GM15510 (cell line): ENCODE measurements around the gene PPP4R2.

Experiments
- POLR2A ChIP-seq: IDR thresholded peaks from 3 replicates; pipeline ENCODE4 v1.6.1; 2011; ENCODE audit warnings: borderline replicate concordance; ENCODE audit not compliant: insufficient read length; ENCODE audit errors: extremely low read depth

PPP4R2 gene

DNA sequence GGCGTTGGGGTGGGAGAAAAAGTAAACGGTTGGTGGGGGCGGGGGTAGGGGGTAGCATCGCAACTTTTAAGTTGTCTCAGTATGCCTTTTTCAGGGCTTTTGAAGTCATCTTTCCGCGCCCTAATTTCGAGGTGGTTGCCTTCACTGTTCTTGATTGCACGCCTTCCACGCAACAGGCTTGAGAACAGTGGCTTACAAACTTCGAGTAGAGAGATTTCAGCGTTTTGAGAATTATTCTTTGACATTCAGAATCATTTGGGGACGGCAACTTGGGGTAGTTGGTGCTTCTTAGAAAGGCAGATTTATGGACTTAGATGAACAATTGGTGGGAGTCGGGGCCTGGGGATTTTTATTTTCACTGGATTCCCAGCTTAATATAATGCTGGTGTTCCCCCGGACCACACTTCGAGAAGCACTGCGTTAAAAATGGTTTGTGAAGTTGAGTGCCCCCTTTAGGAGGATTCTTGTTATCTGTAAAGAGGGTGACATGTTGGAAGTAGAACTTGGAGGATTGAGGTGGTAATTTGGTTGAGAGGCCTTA lies 880 bp downstream of the PPP4R2 start:
- no peak for TF ChIP-seq POLR2A

DNA sequence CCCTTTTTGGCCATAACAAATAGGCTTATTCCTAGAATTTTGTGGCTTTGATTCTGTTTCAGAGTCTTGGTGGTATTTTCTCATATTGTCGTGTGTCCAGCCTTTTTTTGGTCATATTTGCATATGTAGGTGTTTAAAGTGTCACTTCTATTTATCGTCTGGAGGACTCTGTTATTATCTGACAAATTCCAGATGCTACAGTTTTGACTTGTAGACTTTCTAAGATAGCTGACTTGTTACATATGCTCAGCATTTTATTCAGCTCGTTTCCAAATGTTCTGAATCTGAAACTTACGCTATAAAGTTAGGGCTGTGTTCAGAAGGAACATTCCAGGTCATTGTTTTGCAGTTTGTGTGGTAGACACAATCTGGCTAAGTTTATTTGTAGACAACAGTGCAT lies 1.9 kb downstream of the PPP4R2 start:
- no peak for TF ChIP-seq POLR2A

DNA sequence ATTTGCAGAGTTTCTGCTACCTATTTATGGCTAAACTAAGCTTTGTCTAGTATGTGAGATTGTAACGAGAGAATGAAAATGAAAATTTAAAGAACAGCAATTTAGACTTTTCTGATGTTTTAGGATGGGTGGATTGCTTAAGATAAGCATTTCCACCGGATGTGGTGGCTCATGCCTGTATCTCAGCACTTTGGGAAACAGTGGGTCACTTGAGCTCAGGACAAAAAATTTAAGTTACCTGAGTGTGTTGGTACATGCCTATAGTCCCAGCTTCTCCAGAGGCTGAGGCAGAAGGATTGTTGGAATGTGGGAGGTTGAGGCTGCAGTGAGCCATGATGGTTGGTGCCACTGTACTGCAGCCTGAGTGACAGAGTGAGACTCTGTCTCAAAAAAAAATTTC lies 3.3 kb downstream of the PPP4R2 start:
- TF ChIP-seq POLR2A, result no peak

DNA sequence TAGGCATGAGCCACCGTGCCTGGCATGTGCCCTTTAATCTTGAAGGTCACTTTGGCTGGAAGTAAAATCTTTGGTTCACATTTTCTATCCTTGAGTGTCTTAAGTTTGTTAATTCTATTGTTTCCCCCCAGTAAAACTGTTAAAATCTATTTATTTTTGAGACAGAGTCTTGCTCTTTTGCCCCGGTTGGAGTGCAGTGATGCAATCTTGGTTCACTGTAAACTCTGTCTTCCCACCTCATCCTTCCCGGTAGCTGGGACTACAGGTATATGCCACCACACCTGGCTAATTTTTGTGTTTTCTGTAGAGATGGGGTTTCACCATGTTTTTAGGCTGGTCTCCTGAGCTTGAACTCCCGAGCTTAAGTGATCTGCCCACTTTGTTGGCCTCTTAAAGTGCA lies 7.7 kb downstream of the PPP4R2 start:
- no peak for TF ChIP-seq POLR2A

DNA sequence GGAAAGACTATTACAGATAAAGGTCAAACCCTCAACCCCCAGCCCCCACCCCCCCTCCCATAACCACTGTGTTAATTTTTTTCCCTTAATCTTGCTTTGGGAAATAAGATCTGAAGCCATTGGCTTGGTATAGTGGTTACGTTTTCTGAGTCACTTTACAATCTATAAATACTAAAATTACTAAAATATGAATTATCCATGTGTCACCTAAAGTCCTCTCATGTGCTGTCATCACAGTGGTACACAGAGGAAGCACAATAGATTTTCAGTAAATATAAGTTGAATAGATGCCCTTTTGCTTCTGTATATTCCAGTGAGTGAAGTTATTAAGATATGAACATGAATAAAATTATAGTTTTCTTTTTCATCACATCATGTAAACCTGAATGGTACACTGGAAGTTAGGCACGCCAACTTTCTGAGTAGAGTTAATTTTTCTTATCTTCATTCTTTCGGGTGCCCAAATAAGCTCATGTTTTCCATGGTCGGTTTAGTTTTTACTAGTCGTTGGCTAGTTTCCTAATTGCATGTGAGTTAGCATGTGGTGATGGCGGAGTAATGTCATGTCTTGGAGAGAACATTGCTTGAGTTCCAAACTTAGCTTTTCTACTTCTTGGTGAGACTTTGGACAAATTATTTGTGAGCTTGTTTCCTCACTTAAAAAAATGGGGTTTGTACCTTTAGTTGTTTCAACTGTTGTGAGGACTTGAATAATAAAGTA lies 11.5 kb downstream of the PPP4R2 start:
- no peak for TF ChIP-seq POLR2A

DNA sequence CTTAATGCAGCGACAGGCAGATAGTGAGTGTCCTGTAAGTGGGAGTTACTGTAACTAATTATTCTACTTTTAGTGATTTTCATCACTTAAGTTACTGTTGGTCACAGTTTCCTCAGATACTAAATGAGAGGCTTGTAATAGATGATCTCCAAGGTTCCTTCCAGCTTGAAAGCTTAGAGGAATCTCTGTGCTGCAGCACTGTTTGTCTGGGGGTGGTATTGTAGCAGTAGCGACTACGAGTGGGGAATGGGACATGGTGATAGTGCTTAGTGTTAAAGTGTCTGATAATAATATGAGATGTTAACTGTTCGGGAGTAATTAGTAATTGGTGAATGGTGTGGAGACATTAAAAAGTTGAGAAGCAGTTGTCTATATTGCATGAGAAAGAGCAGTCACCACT lies 12.4 kb downstream of the PPP4R2 start:
- TF ChIP-seq POLR2A, result no peak

DNA sequence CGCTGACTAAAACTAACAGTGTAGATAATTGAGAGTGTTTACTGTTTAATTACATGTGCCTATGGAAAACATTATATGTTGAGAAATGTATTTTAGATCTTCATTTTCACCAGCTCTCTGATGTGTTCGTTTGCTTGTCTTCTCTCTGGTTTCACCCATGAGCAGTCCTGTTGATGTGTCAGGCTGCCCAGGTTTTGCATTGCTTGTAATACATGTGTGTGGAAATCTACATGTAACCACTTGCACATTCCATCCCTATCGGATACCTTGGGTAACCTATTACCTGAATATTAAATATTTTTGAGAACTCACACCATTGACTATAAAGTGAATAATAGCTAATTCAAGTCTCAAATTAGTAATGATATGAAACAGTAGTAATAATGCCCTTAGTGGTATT lies 13.1 kb downstream of the PPP4R2 start:
- no peak for TF ChIP-seq POLR2A

DNA sequence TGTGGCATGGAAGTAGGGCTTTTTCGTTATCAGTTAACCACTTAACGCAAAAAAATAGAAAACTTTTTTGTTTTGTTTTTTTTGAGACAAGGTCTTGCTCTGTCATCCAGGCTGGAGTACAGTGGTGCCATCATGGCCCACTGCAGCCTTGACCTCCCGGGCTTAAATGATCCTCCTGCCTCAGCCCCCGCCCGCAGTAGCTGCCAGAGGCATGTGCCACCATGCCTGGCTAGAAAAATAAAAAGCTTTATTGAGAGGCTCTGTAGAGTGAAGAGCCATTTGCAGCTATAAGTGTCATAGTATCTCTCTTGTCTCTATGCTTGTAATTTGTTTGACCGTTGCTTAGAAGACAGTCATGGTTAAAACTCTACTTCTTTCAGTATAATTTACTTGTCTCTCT lies 13.5 kb downstream of the PPP4R2 start:
- no peak for TF ChIP-seq POLR2A

DNA sequence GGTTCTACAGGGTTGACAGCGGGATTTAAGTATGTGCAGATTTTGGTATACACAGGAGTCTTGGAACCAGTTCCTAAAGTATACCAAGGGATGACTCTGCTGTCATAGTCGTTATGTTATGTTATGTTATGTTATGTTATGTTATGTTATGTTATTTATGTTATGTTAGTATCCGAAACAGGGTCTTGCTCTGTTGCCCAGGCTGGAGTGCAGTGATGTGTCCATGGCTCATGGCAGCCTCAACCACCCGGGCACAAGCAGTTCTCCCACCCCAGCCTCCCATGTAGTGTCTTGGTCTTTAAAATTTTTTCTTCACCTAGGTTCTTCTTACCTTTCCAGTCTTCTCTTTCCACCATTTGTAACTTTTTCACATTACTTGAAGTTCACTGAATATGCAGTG lies 21.7 kb downstream of the PPP4R2 start:
- TF ChIP-seq POLR2A, result no peak

DNA sequence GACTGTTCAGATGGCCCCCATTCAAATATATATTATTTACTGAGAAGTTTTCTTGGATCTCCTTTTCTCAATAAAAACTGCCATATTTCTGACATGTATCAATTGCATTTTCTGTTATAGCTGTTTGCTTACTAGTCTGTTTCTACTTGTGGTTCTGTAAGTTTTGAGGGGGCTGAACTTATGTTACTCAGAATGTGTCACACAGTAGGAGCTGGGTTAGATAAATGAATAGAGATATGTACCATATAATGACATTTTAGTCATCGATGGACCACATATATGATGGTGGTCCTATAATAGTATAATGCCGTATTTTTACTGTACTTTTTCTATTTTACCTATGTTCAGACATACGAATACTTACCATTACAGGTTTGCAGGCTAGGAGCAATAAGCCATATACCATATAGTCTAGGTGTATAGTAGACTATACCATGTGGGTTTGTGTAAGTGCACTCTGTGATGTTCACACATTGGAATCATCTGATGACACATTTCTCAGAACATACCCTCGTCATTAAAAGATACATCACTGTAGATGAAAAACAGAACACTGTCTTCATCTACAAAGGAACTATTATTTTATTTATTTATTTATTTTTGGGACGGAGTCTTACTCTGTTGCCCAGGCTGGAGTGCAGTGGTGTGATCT lies 22.3 kb downstream of the PPP4R2 start:
- TF ChIP-seq POLR2A, result no peak

DNA sequence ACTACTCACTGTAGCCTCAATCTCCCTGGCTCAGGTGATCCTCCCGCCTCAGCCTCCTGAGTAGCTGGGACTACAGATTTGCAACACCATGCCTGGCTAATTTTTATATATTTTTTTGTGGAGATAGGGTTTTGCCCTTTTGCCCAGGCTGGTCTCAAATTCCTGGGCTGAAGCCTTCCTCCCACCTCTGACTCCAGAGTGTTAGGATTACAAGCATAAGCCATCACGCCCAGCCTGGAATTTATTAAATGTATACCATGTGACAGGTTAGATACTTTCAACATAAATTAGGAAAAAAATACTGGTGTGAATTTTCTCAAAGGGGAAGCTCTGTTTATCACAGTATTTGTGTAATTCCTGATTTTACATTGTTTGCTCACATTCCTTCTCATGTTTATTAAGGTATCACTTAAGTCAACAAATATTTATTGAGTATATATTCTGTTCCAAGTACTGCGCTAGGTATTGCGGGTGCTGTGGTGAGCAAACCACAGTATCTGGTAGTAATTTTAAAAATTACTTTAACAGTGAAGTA lies 24.8 kb downstream of the PPP4R2 start:
- no peak for TF ChIP-seq POLR2A

DNA sequence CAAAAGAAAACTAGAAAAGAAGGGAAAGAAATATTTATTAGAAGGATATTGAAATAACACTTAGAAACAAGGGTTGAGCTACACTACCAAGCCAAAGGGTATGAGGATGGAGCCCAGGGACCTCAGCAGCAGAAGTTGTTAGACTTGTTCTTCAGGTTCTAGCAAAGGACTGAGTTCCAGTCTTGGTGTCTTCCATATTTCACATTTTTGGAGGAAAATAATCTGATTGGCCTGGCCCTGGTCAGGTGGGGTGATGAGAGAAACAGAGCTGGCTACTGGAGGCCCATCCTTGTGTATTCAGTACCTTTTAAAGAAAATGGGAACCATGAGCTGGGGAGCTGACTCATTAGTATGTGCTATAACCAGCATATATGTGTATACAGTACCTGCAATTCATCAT lies 28.2 kb downstream of the PPP4R2 start:
- TF ChIP-seq POLR2A, result no peak

DNA sequence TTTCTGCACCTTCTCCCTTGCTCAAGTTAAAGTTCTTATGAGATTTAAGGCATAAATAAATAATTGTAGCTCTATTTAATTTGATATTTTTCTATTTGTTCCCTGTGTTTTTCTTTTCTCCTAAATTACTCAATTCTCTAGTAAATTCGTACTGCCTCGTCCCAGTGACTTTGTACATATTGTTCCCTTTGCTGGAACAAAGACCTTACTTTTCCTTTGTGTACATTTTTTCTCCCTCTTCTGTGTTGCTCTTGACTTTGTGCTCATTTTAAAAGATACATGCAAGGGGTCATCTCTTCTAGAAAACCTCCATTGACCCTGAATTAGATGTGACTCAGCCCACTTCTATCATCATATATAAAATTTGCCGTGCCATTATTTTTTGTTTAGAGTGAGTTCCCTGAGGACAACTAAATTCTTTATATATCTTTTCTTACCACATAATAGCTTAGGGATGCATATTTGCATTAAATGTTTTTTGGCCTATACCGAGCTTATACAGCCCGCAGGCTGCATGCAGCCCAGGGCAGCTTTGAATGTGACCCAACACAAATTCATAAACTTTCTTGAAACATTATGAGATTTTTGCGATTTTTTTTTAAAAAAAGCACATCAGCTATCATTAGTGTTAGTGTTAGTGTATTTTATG lies 29.6 kb downstream of the PPP4R2 start:
- no peak for TF ChIP-seq POLR2A

DNA sequence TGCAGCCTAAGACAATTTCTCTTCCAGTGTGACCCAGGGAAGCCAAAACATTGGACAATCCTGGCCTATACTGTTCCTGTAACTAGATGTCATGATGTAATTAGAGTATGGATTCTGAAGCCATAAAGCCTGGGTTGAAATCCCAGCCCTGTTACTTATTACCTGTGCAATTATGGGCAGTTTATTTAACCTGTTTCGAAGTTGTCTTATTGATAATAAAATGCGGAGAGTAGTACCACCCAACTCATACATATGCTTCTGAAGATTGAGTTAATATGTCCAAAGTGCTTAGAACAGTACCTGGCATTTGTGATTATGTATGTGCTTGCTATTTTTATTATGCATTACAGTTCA lies 30.1 kb downstream of the PPP4R2 start:
- TF ChIP-seq POLR2A, result no peak

DNA sequence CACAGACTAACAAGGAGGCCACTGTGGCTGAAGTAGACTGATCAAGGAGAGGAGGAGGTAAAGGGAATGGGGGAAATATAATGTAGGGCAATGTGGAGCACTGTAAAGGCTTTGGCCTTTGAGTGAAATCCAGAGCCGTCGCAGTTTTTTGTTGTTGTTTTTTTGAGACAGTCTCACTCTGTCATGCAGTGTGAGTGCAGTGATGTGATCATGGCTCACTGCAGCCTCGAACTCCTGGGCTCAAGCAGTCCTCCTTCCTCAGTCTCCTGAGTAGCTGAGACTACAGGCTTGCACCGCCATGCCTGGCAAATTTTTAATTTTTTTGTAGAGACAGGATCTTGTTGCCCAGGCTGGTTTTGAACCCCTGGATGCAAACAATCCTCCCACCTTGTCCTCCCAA lies 32.2 kb downstream of the PPP4R2 start:
- TF ChIP-seq POLR2A, result no peak
